HL-60 (cell line): ENCODE measurements around the gene B4GALNT1.

Experiments
- GABPA ChIP-seq: IDR thresholded peaks from 2 replicates; pipeline ENCODE4 v1.6.1; 2012; ENCODE audit warnings: low read depth
- POLR2AphosphoS5 ChIP-seq: IDR thresholded peaks from 2 replicates; pipeline ENCODE4 v1.6.1; 2012; ENCODE audit warnings: low read depth
- TF ChIP-seq, protein P1 (sequence below): IDR thresholded peaks from one replicate; pipeline ENCODE4 v1.5.1; 2011; ENCODE audit warnings: low read length, control low read depth, inconsistent platforms; ENCODE audit not compliant: insufficient read depth
- TF ChIP-seq, protein P2 (sequence below): IDR thresholded peaks from 2 replicates; pipeline ENCODE4 v1.6.1; 2012; ENCODE audit warnings: low read depth; ENCODE audit not compliant: insufficient replicate concordance

DNA sequence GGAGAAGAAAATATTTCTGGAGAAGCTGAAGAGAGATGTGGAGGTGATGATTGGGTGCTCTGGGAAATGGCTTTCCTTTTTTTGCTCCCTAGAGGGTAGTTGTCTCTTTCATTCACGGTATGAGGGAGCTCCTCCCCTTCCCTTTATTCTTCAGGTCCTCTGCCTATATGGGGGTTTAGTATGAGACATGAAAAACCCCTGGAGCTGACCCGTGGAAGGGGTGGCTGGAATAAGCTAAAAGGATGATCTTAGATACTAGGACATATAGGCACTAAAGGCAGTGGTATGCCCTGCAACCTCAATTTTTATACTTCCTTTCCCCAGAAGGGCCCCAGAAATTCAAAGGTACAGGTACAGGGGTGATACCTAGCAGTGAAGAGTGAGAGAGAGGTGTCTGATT lies 32.6 kb downstream of the B4GALNT1 start:
- TF ChIP-seq, protein P1, sequence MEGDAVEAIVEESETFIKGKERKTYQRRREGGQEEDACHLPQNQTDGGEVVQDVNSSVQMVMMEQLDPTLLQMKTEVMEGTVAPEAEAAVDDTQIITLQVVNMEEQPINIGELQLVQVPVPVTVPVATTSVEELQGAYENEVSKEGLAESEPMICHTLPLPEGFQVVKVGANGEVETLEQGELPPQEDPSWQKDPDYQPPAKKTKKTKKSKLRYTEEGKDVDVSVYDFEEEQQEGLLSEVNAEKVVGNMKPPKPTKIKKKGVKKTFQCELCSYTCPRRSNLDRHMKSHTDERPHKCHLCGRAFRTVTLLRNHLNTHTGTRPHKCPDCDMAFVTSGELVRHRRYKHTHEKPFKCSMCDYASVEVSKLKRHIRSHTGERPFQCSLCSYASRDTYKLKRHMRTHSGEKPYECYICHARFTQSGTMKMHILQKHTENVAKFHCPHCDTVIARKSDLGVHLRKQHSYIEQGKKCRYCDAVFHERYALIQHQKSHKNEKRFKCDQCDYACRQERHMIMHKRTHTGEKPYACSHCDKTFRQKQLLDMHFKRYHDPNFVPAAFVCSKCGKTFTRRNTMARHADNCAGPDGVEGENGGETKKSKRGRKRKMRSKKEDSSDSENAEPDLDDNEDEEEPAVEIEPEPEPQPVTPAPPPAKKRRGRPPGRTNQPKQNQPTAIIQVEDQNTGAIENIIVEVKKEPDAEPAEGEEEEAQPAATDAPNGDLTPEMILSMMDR = no peak
- TF ChIP-seq GABPA = no peak
- no peak for TF ChIP-seq POLR2AphosphoS5
- TF ChIP-seq, protein P2, sequence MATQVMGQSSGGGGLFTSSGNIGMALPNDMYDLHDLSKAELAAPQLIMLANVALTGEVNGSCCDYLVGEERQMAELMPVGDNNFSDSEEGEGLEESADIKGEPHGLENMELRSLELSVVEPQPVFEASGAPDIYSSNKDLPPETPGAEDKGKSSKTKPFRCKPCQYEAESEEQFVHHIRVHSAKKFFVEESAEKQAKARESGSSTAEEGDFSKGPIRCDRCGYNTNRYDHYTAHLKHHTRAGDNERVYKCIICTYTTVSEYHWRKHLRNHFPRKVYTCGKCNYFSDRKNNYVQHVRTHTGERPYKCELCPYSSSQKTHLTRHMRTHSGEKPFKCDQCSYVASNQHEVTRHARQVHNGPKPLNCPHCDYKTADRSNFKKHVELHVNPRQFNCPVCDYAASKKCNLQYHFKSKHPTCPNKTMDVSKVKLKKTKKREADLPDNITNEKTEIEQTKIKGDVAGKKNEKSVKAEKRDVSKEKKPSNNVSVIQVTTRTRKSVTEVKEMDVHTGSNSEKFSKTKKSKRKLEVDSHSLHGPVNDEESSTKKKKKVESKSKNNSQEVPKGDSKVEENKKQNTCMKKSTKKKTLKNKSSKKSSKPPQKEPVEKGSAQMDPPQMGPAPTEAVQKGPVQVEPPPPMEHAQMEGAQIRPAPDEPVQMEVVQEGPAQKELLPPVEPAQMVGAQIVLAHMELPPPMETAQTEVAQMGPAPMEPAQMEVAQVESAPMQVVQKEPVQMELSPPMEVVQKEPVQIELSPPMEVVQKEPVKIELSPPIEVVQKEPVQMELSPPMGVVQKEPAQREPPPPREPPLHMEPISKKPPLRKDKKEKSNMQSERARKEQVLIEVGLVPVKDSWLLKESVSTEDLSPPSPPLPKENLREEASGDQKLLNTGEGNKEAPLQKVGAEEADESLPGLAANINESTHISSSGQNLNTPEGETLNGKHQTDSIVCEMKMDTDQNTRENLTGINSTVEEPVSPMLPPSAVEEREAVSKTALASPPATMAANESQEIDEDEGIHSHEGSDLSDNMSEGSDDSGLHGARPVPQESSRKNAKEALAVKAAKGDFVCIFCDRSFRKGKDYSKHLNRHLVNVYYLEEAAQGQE = no peak
